Posterior vena cava (tissue), 2 donors: Measurements from ENCODE around the gene CRYZL1. TPM values are rescaled to one million over a fixed set of nuclear protein-coding genes. Genes with fewer than 3 reads are reported as not detected.
A peak's percentile ranks its signal among the peaks of the same experiment; 100 is the strongest.

ENCODE experiments used
- DNase-seq: peaks from one replicate; pipeline ENCODE4 v3.0.0-alpha.2; 2020; ENCODE audit warnings: low spot score
- intact Hi-C, 2 donors: fragments of 100-400 bp; cut with DNase I; formaldehyde crosslinking; loops; one replicate each; pipeline versions ENCODE4 v1.14.1 to v1.14.2; 2022 to 2023
- total RNA-seq, 2 donors: library from RNA; stranded (reverse); fragmentation: NEBNext Ultra II Directional; extraction: Animal tissue kit (Norgen Biotek cat#: 25700); gene quantifications; one replicate each; pipeline ENCODE4 v1.2.1, GENCODE V29; 2021
- donor health status: DM: yes; HTN: yes; CAD: no.
- donor health status: DM: yes; HTN: yes; CAD: no.

The CRYZL1 gene
- total RNA-seq, 2 donors from 2014 or later = 38.7 to 40.4 TPM

DNA sequence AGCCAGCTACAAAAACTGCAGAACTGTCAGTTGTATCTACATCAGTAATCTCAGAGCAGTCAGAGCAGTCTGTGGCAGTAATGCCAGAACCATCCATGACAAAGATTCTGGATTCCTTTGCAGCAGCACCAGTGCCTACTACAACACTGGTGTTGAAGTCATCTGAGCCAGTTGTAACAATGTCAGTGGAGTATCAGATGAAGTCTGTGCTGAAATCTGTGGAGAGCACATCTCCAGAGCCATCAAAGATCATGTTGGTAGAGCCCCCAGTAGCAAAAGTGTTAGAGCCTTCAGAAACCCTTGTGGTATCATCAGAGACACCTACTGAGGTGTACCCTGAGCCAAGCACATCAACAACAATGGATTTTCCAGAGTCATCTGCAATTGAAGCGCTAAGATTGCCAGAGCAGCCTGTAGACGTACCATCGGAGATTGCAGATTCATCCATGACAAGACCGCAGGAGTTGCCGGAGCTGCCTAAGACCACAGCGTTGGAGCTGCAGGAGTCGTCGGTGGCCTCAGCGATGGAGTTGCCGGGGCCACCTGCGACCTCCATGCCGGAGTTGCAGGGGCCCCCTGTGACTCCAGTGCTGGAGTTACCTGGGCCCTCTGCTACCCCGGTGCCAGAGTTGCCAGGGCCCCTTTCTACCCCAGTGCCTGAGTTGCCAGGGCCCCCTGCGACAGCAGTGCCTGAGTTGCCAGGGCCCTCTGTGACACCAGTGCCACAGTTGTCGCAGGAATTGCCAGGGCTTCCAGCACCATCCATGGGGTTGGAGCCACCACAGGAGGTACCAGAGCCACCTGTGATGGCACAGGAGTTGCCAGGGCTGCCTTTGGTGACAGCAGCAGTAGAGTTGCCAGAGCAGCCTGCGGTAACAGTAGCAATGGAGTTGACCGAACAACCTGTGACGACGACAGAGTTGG lies 91.4 kb downstream of the CRYZL1 start:
- intact Hi-C loops = no loop called here
- no peak for DNase-seq

DNA sequence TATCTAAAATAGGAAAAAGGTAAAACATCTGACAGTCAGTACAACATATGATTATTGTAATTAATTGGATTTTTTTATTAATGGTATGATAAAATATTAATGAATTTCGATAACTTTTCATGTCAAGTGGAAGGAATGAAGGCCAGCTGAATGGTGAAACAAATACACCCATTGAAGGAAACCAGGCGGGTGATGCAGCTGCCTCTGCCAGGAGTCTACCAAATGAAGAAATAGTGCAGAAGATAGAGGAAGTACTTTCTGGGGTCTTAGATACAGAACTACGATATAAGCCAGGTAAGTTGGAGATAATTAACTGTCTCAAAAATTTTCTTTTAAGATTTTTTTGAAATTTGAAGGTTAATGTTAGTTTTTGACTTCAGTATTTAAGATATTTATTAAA lies 95.5 kb downstream of the CRYZL1 start:
- DNase-seq = no peak
- intact Hi-C loops = no loop called here

DNA sequence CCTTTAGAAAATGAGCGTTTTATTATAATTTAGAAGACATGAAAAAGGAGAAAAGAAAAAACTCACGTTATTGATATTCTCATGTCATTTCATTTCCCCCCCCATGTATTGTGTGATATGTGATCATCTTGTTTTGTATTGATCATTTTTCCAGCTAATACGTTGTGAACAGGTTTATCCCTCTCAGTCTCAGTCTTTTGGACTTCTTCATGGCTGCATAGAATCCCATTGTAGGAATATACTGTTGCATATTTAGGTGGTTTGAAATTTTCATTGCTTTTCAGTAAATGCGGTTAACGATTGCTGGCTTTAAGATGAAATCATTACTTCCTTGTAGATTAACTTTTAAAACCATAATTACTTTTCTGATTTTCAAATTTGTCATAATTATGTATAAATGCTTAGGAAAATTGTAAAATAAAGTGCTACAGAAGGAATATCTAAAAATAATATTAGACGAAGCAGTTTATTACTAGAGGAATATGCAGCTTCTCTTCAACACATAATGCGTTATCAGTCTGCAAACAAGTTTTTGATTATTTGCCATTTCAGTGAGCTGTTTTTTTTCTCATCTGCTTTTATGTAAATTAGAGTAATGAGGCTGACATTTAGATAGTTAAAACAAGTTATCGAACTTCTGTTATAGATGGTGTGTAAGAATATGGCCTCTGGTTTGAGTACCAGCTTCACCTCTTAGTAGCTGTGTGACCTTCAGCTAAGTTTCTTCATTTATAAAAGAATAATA lies 96.9 kb downstream of the CRYZL1 start:
- no peak for DNase-seq
- intact Hi-C loops = no loop called here

DNA sequence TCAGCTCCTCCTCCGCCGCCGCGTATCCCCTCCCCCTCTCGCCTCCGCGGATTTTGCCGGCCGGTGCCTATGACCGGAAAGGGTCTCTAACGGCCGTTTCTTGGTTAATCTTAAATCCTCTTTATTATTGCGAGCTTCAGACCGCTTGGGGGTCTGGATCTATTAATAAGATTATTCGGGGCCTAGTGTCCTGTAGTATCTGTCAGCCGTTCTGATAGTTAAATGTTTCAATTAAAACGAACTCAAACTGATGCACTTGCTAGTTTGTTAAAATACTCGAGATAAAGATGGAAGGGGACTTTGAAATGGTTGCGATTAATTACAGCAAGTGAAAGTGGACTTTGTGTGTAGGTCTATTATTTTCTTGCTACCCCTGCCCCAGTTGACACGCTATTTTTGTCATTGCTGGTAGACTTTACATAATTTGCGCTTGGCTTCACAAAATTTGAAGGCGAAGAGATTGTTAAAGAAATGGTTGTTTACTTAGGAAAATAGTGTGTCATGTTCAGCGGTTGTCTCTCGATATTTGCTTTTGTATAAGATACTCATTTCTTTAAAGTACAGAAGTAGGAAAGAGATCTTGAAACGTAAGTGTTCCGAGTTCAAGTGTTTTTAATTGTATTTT lies 97.9 kb downstream of the CRYZL1 start:
- DNase-seq = peak; percentile 92
- intact Hi-C loops = no loop called here

DNA sequence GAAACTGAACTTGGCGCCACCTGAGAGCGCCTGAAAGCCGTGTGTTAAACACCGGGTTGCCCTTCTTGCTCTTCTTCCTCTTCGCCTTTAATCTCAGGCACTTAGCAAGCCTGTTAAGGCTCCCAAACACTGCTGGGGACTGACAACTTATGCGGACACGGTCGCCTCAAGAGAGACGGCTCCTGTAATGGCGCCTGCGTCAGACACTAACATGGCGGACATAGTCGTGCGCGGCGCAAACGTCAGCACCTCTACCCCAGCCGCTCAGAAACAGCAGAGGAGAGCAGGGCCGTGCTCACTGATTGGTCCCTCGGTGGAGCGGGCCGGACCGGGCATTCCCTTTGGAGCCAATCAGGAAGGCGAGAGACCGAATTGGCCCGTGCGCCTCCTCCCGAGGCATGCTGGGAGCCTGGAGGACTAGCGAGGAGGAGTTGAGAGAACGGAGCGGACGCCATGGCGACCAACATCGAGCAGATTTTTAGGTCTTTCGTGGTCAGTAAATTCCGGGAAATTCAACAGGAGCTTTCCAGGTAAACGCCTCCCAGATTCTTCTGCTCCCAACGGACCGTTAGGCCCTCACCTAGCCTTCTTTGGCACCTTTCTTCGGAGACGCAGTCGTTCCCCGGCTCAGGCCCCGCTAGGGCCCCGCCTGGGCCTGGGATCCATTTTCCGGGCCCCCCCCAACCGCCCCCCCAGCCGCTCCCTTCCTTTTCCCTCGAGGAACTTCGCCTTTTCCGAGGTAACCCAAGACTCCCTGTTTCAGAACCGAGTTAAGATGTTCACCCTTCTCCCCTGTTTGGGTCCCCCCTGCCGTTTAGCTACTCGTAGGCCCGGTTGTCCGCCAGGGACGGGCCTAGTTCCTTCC lies 98.7 kb downstream of the CRYZL1 start, which contains the start of gene SON:
Gene SON (plus strand): TSS at position 399 of the 865 bp plus-strand sequence. CDS start 55 bp downstream, at position 454.
- intact Hi-C loops = loop anchor here in 1 of 2 donors (1.0 kb wide), 1 partner anchor 38 kb away; no protein-coding TSS in a partner anchor
- DNase-seq = peak; percentile 99

DNA sequence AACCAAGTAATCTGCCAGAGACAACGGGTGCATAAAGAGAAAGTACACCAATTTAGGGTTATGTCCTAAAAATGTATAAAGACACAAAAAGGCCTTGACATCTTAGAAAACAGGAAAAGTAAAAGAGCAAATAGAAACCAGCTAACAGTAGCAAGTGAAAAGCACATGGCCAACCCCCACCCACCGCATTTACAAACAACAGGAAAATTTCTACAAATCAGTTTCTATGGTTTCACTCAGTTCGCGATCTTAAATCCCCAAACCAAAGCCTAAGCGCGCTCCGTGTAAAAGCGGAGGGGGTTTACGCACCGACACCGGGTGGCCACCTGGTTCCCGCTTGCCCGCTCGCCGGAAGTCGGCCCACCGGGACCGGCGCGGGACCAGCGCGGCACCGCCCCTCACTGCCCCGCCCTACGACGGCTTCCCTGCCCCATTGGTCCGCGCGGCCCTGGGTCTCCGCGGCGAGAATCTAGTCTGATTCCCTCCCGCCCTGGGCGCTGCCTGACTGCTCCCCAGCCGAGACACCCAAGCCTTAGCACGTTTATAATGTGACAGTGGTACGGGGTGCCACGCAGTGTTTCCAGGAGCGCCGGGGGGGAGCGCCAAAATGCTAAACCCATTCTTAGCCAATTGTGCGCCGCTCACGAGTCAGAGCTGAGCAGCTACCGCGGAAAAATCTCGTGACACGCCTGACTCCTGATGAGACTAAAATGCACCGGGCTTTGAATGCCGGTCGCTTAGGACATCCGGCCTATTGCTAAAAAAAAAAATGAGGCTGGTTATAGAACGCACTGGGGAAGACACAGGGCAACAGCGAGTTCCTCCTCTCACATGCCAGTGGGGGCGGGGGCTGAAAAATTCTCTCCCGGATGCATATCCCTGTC lies 99.5 kb downstream of the CRYZL1 start, which contains the start of gene GART:
Gene GART (minus strand): TSS at position 362 of the 884 bp plus-strand sequence. CDS start 2,802 bp downstream, outside the sequence.
- intact Hi-C loops = loop anchor here in 1 of 2 donors (1.0 kb wide), 1 partner anchor 39 kb away; no protein-coding TSS in a partner anchor
- peak; percentile 95 for DNase-seq

DNA sequence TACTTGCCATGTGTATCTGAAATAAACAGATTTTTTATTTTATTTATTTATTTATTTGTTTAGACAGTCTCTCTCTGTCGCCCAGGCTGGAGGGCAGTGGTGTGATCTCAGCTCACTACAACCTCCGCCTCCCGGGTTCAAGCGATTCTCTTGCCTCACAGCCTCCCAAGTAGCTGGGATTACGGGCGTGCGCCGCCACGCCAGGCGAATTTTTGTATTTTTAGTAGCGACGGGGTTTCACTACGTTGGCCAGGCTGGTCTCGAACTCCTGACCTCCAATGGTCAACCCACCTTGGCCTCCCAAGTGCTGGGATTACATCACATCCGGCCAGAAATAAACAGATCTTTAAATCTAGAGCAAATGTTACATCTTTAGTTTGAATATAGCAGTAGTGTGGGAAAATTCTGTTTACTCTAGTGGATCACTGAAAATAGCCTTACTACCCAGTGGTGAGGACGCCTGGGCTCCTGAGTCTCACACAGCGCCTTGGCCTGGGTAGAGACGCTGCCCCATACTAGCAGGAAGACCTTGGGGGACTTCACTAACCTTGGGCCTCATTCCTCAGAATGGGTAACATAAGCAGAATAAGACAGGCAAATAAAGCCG lies 100.3 kb downstream of the CRYZL1 start:
- no peak for DNase-seq
- intact Hi-C loops = no loop called here

DNA sequence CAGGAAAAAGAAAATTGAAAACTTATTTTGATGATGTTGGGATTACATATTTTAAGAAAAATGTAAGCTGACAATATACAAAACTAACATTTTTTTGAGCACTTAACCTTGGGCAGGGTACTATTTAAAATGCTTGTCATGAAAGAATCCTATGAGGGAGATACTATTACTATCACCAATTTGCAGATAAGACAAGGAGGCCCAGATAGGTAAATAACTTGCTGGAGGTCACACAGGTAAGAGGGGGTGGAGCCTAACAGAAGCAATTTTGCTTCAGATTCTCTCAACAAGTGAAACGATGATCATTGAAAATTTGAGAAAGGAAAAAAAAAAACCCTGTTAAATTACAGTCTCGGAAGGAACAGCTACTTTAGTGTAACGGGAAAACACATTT lies 100.8 kb downstream of the CRYZL1 start:
- no peak for DNase-seq
- intact Hi-C loops = no loop called here

DNA sequence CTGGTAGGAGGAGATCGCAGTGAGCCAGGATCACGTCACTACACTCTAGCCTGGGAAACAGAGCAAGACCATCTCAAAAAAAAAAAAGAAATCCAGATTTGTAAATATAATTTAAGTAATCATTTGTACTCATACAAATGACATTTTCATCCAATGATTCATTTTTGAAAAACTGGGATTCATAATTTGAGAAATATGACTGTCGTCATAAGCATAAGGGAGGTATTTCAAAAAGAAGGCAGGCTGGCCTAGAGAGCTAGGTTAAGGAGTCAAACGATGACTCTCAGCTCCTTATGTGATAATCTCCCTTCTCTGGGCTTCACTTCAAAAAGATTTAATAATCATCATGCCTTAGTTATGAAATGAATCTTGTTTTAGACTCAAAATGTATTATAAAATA lies 101.9 kb downstream of the CRYZL1 start:
- DNase-seq = no peak
- intact Hi-C loops = no loop called here

Other genes with a start within 250 kb of the CRYZL1 start
- 10 to 100 TPM; 50.2 to 51.0 TPM for gene IFNGR2, start 238.3 kb downstream of the CRYZL1 start, total RNA-seq
- 10 to 100 TPM; 34.2 to 49.1 TPM for gene TMEM50B, start 161.8 kb downstream of the CRYZL1 start, total RNA-seq
- 1 to 10 TPM; 1.3 to 1.6 TPM for gene DNAJC28, start 150.0 kb downstream of the CRYZL1 start, total RNA-seq
- gene GART, start 99.6 kb downstream of the CRYZL1 start, total RNA-seq = 10 to 100 TPM; 52.6 to 57.6 TPM
- 100 to 1,000 TPM; 220 to 221 TPM for gene SON, start 98.7 kb downstream of the CRYZL1 start, total RNA-seq
- 1 to 10 TPM; 5.1 to 7.1 TPM for gene DONSON, start 53.1 kb downstream of the CRYZL1 start, total RNA-seq
- 10 to 100 TPM; 60.9 to 73.0 TPM for gene ITSN1, start 760 bp upstream of the CRYZL1 start, total RNA-seq